SK-N-SH (cell line): ENCODE data around the gene LPP.

Experiments used
- POLR2AphosphoS5 ChIP-seq: IDR thresholded peaks from 2 replicates; pipeline ENCODE4 v1.6.1; 2012; ENCODE audit warnings: low read depth, low read length
- RFX5 ChIP-seq: IDR thresholded peaks from 2 replicates; pipeline ENCODE4 v1.6.1; 2012; ENCODE audit warnings: mild to moderate bottlenecking, improper control_type of control experiment, low read length
- SIN3A ChIP-seq: IDR thresholded peaks from 2 replicates; pipeline ENCODE4 v1.6.1; 2012; ENCODE audit warnings: low read depth, mild to moderate bottlenecking, low read length, moderate library complexity, borderline replicate concordance
- TAF1 ChIP-seq: IDR thresholded peaks from 2 replicates; pipeline ENCODE4 v1.6.1; 2012; ENCODE audit warnings: low read depth, mild to moderate bottlenecking, low read length, moderate library complexity, borderline replicate concordance
- TF ChIP-seq, protein P1 (sequence below): fragments of 200-600 bp; sonication (generic); IDR thresholded peaks from 2 replicates; pipeline ENCODE4 v1.6.1; 2017; ENCODE audit warnings: antibody characterized with exemption, mild to moderate bottlenecking, moderate library complexity
- TF ChIP-seq, protein P2 (sequence below): IDR thresholded peaks from 2 replicates; pipeline ENCODE4 v1.4.0; 2012; ENCODE audit warnings: low read depth, borderline replicate concordance
- TF ChIP-seq, protein P3 (sequence below): IDR thresholded peaks from 2 replicates; pipeline ENCODE4 v1.4.0; 2012; ENCODE audit warnings: low read depth, borderline replicate concordance

DNA sequence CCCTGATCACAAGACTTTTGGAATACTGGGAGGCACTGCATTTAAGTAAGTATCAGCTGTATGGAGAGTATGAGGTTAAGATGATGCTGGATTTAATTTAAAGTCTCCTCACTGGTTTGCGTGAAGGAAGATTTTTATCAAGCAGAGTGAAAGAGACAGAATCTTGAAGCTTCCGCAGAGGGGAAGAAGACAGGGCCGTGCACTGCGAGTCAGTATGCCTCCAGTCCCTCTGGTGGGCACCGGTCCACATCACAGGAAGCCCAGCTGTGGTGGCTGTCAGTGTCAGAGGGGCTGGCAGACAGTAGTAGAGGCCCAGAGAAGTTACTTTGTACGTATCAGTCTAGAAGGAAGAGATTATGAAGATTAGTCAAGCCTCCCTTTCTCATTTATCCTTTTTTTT is 638.8 kb downstream of the LPP start:
- TF ChIP-seq SIN3A (0 out of 2 replicates have a peak, but pooled peaks have one; percentile 54), TAF1 (no peak), RFX5 (no peak), POLR2AphosphoS5 (no peak)
- TF ChIP-seq, protein P1, sequence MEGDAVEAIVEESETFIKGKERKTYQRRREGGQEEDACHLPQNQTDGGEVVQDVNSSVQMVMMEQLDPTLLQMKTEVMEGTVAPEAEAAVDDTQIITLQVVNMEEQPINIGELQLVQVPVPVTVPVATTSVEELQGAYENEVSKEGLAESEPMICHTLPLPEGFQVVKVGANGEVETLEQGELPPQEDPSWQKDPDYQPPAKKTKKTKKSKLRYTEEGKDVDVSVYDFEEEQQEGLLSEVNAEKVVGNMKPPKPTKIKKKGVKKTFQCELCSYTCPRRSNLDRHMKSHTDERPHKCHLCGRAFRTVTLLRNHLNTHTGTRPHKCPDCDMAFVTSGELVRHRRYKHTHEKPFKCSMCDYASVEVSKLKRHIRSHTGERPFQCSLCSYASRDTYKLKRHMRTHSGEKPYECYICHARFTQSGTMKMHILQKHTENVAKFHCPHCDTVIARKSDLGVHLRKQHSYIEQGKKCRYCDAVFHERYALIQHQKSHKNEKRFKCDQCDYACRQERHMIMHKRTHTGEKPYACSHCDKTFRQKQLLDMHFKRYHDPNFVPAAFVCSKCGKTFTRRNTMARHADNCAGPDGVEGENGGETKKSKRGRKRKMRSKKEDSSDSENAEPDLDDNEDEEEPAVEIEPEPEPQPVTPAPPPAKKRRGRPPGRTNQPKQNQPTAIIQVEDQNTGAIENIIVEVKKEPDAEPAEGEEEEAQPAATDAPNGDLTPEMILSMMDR = peak; percentile 65
- TF ChIP-seq, protein P2, sequence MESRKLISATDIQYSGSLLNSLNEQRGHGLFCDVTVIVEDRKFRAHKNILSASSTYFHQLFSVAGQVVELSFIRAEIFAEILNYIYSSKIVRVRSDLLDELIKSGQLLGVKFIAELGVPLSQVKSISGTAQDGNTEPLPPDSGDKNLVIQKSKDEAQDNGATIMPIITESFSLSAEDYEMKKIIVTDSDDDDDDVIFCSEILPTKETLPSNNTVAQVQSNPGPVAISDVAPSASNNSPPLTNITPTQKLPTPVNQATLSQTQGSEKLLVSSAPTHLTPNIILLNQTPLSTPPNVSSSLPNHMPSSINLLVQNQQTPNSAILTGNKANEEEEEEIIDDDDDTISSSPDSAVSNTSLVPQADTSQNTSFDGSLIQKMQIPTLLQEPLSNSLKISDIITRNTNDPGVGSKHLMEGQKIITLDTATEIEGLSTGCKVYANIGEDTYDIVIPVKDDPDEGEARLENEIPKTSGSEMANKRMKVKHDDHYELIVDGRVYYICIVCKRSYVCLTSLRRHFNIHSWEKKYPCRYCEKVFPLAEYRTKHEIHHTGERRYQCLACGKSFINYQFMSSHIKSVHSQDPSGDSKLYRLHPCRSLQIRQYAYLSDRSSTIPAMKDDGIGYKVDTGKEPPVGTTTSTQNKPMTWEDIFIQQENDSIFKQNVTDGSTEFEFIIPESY = no peak
- TF ChIP-seq, protein P3, sequence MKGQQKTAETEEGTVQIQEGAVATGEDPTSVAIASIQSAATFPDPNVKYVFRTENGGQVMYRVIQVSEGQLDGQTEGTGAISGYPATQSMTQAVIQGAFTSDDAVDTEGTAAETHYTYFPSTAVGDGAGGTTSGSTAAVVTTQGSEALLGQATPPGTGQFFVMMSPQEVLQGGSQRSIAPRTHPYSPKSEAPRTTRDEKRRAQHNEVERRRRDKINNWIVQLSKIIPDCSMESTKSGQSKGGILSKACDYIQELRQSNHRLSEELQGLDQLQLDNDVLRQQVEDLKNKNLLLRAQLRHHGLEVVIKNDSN = no peak
